Kasumi-1 (cell line): ENCODE measurements around the gene LENG8.
"Not testable (repeated sequence)": the region's sequence is repeated elsewhere in the genome, so short reads cannot be mapped to it uniquely, and the experiment has no call there.

ENCODE experiments used
- DNase-seq, 2 experiments: peaks; one replicate each; lab custom pipeline; 2025; lab: John Stamatoyannopoulos, UW

LENG8 gene

DNA sequence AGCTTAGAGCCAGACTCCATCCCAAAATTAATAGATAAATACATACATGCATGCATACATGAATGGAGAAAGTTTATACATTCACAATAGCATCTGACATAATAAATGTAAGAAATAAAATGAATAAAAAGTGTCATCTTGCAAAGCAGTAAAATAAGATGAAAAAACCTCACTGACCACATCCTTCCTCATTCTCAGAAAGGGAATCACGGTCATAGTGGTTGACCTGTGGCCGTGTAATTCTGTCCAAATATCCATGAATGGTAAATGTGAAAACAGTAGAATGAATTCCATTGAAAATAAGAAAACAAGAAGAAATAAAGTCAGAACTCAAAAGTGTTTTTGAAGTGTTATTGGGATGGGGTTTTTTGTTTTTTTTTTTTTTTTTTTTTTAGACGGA is 33.9 kb downstream of the LENG8 start:
- DNase-seq: peak; percentile 50 to 55

DNA sequence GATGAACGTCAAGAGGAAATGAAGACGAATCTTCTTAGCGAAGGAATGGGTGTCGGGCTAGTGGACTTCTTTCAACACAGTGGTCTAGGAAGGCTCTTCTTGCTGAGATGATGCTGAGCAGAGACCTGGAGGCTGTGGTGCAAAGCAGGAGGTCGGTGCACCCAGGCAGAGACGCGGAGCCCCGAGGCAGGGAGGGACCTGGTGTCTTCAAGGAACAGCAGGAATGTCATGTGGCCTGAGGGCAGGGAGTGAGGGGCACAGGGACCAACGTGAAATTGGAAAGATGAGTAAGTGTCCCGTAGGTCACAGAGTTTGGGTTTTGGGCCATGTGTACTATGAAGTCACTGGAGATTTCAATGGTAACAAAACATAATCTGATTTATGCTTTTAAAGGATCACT is 35.5 kb downstream of the LENG8 start:
- no peak for DNase-seq

DNA sequence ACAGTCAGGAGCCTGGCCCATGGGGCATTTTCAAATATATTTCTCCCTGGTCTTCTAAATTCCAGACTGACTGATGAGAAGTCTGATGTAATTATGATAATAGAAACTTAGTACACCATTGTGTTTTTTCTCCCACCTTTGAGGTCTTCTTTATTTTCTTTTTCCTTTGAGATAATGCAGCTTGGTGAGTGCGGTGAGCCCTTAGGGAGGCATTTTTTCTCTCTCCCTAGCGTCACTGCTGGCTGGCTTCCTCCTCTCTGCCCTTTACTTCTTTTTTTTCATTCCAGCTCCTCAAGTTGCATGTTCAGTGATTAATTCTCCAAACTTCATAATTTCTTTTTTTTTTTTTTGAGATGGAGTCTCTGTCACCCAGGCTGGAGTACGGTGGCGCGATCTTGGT is 36.9 kb downstream of the LENG8 start:
- DNase-seq: peak in 1 of 2 experiments; percentile 28

DNA sequence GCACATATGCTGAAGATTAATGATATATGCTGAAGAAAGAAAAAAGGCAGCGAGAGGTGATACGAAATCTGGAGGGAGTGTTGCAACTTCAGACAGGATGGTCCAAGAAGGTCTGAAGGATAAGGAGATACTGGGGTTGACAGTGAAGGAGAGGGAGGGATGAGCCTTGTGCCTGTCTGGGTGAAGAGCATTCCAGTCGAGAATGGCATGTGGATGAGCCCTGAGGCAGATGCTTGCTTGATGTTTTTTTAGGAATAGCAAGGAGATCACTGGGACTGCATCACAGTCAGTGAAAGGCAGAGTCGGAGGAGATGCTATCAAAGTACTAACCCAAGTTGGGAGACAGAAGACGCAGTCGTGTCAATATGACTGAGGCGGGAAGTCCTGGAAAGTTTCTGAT is 40.3 kb downstream of the LENG8 start:
- DNase-seq: no peak

DNA sequence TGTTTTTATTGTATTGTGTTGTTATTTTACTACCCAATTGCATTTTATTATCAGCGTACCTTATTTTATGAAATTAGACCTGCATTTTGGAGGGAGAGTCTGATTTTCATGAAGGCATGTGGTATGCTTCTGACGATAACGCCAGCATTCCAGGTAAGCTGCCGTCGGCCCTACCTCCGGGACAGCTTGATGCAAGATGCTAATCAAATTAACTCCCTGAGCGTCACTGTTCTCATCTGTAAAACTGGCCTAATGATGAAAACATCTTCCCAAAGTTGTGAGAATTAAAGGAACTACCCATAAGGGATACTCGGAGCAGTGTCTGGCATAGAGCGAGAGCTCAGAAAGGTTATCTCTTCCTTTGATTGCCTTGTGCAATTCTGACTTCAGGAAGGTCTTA is 40.8 kb downstream of the LENG8 start:
- DNase-seq: no peak

DNA sequence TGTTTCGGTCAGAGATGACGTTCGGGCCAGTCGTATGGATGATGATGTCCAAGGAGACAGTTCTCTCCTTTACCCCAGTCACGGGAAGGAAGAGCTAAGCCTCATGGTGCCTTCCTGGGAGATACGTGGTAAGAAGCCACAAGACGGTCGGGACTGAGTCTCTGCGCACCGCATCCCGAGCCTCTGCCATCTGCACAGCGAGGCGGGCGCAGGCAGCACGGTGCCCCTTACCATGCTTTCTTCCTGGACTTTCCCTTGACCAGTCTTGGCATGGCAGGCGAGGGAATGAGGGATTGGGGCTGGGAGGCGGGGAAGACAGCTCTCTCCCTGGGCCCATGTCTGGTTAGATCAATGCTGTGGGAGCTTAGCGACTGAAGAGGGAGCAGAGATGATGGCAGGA is 43.6 kb downstream of the LENG8 start:
- DNase-seq: no peak

DNA sequence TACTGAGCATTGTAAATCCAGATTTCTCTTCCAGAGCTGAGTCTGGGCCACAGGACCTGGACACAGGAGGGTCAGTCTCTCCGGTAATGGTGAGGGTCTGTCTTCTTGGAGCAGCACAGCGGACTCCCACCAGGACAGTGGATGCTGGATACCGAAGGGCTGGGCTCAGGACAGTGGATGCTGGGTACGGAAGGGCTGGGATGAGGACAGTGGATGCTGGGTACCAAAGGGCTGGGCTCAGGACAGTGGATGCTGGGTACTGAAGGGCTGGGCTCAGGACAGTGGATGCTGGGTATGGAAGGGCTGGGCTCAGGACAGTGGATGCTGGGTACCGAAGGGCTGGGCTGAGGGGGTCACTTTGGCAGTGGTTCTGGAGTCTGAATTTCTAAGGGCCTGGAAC is 44.1 kb downstream of the LENG8 start:
- DNase-seq: not testable (repeated sequence)

DNA sequence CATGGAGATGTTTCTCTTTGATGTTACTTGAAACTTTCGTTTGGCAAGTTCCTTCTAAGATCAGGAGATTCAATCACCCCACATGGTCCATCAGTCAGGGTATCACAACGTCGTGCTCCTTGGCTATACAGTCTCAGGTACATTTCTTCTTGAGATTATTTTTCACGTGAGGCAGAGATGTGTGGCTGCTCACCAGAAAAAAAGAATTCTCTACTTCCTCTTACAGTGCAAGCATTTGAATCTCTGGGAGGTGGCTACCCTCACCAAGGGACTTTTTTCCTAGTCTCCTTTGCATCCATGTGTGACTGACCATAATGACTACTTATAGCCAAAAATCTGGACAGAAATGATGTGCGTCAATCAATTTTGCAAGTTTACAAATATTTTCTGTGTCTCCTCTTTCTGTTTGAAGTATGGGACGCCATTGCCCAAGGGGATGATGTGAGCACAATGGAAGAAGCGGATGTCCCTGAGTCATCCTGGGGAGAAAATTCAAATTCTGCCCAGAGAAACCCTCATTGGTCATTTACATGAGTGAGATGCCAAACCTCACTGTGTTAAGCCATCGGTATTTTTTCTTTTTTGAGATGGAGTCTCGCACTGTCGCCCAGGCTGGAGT is 45.1 kb downstream of the LENG8 start:
- no peak for DNase-seq

DNA sequence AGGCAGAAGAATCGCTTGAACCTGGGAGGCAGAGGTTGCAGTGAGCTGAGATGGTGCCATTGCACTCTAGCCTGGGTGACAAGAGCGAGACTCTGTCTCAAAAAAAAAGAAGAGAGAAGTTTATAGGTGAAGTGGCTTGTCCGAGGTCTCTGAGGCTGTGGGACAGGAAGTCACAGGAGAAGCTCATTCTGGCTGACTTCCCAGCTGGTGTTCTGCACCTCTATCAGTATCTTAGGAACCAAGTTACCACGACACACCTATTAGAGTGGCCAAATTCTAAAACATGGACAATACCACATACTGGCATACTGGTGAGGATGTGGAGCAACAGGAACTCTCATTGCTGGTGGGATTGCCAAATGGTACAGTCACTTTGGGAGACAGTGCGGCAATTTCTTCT is 46.3 kb downstream of the LENG8 start:
- not testable (repeated sequence) for DNase-seq

DNA sequence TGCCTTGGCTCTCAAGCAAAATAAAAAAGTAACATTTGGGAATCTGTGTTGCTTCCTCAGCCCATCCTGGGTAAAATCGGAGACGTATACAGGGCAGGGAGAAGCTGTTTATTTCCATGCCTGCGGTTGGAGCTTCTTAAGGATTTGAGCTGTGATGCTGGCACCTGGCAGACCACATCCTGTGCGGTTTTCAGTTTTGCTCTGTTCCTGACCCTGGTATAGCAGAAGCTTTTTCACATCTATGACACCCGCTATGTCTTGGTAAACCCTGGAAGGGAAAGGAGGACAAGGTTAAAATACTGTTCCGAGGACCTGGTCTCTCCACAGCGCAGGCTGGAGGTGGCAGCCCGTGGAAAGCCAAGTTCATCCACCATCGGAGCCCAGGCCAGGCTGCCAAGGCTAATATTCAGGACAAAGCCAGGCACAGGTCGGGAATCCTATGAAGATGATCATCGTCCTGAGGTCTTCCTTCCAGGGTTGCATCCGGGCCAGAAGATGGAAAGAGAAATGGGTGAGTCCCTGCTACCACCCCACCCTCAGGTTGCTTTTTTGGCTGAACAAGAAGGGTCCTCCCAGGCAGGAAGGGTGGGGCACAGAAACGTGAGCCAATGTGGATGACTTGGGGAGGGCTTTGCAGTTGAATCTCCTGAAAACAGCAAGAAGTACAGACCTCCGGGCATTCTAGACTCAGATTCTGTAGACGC is 48.9 kb downstream of the LENG8 start:
- not testable (repeated sequence) for DNase-seq

DNA sequence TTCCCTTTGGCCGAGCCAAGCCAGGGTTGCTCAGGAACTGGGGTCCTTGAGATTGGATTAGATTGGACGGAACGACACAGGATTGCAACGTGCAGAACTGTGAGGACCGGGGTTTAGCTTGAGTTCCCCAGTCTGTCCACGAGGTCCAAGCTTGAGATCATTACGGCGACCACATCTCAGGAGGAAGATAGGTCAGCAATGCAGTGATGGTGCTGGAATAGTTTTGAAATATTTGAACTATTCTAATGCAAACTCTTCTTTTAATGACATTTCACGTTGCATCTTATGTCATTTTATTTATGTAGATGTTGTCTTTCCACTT is 49.4 kb downstream of the LENG8 start:
- not testable (repeated sequence) for DNase-seq

DNA sequence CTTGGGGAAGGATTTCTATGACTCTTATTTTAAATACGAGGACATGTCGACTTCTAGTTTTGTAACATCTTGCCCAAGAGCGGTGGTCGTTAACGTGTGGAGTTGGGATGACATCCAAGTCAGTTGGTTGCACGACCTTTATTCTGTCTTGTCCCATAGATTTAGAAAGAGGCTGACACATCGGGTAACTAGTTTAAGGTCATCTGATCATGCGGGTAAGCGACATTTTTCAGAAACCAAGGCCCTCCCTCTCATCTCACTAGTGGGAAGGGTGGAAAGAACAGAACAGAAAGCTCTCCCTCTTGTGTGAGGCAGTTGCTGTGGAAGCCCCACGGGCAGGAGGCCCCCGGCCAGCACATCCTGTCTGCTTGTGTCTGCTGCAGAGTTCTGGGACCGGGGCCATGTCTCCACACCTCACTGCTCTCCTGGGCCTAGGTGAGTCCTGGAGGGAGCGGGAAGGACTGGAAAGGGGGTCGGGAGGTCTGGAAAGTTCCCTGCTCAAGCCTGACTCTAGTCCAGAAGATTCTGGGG is 53.6 kb downstream of the LENG8 start, which contains the start of gene LAIR2:
Gene LAIR2, plus strand, starts transcription at position 314 of the 531 bp plus-strand sequence. Its CDS starts 88 bp downstream, at position 402.
- no peak for DNase-seq

DNA sequence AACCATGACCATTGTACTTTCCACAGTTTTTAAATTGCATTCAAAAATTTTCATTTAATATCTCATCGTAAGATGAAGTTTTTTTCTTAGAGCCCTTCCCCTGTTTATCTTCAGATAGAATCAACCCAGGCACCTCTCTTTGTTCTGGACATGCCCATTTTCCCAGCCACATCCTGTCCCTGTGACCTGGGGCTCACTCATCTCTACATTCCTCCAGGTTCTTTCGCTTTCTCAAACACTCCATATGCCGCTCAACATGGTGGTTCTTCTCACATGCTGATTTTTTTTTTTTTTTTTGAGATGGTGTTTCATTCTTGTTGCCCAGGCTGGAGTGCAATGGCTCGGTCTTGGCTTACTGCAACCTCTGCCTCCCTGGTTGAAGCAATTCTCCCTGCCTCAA is 56.5 kb downstream of the LENG8 start:
- not testable (repeated sequence) for DNase-seq

DNA sequence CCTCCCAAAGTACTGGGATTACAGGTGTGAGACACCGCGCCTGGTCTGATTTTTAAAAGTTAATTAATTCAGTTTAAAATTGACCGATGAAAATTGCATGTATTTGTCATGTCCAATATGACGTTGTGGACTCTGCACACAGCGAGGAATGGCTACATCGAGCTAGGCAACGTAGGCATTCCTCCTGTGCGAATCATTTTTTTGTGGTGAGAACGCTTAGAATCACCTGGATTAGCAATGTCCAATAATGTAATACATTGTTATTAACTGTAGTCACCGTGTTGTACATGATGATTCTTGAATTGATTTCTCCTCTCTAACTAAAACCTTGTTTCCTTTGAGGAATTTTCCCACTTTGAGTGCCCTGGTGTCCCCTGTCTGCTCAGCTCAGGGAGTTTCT is 57.1 kb downstream of the LENG8 start:
- no peak for DNase-seq

DNA sequence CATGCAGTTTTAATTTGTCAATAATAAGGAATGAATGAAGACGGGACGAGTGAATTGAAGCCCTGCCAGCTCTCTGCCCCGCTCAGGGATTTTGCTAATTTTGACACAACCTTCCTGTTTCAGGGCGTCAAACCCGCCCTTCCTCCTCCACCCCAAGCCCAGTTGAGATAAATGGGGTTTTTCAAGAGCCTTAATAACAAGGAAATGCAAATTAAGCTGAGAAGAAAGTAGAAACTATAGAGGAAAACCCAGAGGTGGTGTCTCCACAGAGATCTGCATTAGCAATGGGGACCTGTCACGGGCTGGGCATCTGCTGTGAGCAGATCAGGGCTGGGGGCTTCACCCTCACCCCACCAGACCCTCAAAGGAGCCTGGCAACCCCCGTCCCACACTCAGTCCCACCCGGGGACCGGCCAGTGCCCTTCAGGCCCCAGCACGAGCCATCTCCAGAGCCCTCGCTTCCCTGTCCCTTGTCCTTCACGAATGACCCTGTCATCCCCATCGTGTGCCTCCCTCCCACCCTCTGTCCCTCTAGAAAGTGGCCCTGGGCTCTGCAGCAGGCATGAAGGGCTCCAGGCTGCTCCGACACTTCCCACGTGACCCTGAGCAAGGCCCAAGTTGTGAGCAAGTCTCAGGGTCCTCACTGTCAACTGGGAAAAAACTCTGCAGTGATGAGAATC is 58.2 kb downstream of the LENG8 start:
- not testable (repeated sequence) for DNase-seq

DNA sequence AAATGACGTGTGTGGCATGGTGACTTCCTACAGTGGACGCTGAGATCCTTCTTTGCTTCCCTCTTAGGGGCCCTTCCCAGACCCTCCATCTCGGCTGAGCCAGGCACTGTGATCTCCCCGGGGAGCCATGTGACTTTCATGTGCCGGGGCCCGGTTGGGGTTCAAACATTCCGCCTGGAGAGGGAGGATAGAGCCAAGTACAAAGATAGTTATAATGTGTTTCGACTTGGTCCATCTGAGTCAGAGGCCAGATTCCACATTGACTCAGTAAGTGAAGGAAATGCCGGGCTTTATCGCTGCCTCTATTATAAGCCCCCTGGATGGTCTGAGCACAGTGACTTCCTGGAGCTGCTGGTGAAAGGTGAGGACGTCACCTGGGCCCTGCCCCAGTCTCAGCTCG is 58.8 kb downstream of the LENG8 start:
- DNase-seq: no peak

DNA sequence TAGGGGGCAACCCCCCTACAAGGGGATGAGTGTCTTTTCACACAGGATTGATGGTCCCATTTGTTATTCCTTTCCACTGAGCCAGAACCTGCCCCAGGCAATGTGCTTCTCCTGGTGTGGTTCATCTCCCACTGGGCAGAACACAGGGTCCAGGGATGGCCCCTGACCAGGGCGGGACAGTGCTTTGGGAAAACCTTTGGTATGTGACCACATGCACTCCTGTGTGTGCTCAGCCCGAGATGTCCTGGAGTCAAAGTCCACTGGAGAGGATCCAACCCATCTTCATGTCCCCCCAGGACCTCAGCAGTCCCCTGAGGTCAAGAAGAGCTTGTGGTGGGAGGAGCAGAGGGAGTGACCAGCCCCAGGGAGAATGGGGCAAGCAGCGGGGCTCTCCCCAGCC is 59.5 kb downstream of the LENG8 start:
- DNase-seq: not testable (repeated sequence)

DNA sequence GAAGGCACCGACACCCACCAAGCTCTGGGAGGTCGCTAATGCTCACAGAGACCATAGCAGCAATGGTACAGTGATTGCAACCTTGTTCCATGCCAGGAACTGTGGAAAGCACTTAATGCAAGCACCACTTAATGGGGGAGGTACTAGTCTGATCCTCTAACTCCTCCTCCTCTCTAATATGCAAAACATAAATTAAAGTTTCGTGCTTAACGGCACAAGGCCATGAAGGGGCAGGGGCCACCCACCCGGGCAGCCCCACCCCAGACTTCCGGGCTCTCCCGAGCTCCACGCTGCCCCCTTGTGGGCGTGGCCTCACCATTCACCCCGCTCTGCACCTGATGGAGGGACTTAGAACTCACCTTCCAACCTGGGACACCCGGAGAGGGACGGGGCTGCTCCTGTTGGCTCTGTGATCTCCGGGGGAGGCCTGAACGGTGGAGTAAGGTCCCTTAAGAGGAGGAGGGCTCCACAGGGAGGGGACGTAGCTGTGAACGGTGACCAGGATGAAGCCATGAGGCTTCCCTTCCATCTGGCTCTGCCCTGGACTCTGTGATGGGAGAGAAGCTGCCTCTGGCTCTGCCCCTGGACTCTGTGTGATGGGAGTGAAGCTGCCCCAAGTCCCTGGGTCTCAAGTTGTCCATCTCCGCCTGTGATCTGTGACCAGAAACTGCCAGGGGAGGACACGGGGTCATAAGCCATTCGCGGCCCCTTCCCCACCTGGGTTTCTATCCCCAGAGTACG is 60.4 kb downstream of the LENG8 start:
- not testable (repeated sequence) for DNase-seq
